HG03060 (cell line): ENCODE measurements around the gene ADA.
A peak's percentile ranks its signal among the peaks of the same experiment; 100 is the strongest.

Source experiments
- ATAC-seq: cut with Tn5 transposase; IDR thresholded peaks from one replicate; pipeline ENCODE4 v1.9.1; 2021; ENCODE audit warnings: low read depth, moderate number of reproducible peaks; ENCODE audit not compliant: unreplicated experiment

Gene ADA

DNA sequence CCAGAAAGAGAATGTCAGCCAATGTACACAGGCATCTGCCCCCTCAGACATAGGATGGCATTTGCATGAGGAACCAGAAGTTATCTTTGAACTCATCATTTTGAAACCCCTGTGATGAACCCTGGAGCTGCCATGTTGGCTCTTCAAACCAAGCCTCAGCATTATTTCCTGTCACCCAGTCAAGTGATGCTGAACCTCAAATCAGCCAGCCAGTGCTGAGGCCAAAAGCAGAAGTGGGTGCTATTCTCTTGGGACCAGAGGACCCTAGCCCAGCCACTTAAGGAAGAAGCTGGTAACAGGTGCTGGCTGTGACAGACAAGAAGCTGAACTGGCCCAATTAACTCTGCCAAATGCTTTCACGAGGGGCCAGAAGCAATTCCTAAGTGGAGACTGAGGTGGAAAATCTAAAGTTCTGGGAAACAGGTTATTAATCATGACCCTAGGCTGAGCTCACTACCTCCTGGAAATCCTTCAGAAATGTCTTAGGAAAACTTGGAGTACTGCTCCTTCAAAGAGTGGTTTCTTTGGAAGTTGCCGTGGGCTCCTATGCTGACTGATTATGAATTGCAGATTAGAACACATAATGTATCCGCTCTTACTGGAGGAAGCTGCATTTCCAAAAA, 65.1 kb downstream of the ADA start:
- peak; percentile 64 for ATAC-seq

DNA sequence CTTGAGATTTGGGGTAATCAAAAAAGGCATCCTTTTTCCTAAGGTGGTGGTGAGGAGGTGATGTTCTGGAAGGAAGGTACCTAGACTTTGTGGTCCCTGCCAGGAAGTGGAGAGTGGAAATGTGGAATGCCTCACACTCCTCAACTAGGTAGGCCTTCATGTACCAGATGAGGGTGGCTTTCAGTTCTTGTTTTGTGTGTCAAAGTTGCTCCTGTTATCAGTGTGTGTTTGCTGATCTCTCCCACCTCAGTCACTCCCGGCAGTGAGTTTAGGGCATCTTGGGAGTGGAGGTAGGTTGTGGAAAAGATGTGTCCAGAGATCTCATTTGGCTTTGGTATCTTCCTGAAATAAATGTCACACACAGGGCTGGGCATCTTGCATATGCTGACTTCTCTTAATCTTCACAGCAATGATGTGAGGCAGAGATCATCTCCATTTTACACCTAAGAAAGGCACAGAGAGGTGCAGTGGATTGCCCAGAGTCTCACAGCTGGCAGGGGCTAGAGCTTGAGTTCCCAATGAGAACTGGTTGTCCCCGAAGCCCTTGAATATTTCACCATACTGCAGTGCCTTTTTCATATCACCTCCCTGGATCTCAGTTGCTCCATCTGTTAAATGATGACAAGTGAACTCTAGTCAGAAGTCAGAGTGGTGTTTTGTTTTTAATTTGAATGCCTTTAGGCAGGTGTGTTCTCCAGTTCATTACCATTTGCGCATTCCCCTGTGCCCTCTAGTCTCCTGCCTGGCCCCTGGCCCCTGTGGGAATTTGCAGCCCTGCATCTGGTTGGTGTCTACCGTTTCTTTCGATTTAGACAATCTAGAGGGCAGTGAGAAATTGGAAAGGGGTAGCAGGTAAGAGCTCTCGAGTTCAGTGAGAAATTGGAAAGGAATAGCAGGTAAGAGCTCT, 66.2 kb downstream of the ADA start:
- no peak for ATAC-seq

DNA sequence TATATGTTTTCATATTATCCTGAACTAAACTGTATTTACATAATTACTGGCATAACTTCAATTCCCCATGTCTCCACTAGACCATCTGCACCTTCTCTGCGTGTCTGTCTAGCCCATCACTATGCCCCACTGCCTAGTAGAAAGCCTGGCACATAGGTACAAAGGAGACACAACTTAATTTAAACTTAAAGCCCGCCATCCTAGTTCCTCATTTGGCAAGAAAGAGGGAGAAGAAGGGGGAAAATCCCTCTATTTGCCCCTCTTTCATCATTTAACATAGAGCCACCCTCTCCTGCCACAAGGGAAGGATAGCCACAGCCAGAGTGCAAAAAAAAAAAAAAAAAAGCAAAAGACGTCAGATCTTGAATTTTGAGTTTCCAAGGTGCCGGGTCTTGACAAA, 67.3 kb downstream of the ADA start:
- no peak for ATAC-seq

DNA sequence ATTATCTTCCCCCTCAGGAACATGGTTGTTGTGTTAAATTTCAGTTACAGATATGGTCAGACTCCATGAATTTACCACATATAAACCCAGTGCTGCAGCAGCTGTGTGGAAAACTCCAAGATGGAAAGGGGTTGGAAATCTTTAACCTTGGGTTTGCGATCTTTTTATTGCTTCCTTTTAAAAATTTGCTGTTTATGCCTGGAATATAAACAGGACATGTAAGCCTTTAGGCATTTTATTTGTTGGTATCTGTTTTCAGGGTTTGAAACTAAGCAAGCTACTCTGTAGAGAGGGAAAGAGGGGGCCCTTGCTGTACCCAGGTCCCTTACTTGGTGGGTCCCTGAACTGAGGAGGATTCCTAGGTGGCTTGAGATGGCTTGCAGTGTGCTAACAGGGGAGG, 68.3 kb downstream of the ADA start:
- no peak for ATAC-seq

DNA sequence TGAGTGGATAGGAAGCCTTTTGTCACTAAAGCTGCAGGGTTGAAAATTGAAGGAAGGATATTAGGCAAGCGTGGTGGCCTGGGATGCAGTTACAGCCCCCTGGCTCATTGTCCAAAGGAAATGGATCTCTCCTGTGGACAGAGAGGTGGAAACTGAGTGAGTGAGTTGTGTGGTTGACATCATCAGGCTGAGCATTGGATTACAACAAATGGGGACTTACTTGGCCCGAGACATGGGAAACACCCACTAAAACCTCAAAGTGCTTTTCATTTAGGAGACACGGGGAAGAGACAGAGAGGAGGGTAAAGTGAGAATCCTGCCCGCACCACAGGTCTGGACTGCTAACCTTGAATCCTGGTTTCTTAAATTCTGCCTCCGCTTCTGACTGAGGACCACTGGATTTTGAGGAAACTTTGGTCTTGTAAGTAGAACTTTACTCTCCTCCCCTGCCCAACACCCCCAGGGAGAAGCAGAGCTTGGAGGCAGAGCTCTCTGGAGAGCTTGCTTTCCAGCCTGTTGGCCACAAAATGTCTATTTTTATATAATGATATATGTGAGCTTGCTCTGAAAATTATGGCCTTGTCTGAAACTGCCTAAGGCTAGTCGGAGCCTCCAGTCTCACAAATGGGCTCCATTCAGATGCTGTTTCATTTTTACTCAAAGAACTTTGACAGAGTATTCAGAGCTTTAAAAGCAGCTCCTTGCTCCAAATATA, 69.0 kb downstream of the ADA start, which contains the start of gene PKIG:
Gene PKIG, plus strand, starts transcription at position 269 of the 715 bp plus-strand sequence. CDS start 31,978 bp downstream, outside the sequence.
- no peak for ATAC-seq

DNA sequence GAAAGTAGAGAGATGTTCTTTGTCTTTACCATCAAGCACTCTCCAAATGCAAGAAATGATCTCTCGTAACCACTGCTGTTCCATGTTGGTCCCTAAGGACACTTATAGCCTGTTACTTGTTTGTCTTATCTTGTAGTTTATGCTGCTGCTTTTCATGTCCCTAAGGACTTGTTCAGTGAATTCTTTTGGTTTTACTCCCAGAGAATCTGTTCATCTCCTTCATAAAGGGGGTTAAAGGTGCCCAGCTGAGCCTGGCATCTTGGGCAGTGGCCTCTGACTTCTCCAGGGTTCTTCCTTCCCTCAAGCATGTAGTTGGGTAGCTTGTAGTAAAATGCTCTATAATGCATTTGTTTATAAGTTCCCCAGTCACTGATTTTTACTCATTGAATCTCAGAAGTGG, 70.0 kb downstream of the ADA start:
- ATAC-seq: no peak

DNA sequence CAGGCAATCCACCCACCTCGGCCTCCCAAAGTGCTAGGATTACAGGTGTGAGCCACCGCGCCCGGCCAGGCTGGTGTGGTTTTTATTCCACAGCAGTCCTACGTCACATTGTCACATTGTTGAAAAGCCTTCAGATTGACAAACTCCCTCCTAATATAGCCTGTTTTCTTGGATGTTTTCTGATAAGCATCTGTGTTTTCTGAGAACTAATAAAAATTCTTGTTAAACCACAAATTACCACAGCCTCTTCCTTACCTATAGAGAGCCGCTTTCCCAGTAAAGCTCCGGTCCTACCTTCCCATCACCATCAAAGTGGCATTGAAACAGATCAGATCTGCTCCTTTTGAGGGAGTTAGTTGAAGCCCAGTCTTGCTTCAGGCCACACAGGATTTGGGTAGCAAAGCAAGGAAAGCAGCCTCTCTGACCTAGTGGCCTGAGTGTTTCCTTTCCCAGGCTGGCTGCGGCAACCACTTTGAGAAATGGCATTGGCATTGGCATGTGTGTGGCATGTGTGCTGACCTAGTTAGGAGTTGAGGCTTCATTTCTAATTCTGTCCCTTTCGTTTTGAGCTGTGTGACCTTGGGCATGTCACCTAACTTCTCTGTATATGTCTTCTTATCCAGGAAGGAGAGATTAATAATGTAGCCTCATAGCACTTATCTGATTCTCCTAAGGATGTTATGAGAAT, 70.8 kb downstream of the ADA start:
- ATAC-seq: no peak

DNA sequence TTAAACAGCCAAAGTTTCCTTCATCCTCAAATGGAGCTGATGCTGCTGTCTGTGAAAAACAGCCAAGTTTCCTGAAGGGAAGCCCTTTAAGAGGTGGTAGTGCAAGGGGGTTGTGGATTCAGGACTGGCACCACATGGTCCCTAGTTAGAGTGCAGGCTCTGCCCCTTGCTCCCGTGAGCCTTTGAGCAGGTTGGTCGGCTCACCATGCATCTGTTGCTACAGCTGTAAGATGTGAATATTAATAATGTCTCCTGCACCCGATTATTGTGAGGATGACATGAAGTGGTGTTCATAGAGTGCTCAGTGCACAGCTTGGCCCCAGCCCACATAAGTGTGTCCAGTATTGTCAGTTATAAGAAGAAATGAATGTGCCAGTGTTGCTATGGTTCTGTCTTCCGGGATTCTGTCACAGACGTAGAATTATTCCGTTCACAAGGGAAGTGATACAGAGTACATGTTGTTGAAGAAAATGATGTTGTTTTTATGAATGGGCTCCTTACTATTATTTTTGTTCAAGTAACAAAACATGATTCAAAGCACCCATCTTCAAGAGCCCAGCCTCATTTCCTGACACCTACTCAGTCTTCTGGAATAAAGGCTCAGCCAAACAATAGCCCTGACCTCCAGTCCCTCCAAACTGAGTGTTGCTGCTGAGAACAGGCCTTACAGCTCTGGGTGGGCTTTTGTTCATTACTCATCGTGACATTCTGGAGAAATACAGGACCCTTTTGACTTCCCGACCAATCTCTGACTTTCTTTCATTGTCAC, 72.0 kb downstream of the ADA start:
- ATAC-seq: no peak

DNA sequence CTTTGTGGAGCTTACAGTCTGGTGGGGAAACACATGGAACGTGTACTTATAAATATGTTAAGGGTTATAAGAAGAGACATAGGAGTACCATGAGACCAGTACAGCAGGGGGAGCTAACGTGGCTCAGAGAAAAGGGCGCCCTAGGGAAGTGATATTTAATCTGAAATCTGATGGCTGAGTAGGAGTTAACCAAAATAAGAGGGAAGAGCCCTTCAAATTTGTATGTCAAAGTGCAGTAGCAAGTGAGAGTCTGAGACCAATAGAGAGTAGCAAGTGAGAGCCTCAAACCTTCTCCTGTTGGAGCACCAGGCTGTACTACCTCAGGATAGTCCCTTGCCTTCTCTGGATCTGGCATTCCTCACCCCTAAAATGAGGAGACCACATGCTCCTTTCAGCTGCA, 75.2 kb downstream of the ADA start:
- ATAC-seq: no peak

DNA sequence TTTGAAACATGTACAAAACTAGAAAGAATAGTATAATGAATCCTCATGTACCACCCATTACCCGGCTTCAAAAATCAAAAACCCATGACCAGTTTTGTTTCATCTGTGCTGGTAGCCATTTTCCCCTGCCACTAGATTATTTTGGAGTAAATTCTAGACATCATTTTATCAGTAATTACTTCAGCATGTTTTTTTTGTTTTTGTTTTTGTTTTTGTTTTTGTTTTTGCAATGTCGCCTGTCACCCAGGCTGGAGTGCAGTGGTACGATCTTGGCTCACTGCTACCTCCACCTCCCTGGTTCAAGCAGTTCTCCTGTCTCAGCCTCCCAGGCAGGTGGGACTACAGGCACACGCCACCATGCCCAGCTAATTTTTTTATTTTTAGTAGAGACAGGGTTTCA, 77.1 kb downstream of the ADA start:
- ATAC-seq: no peak

DNA sequence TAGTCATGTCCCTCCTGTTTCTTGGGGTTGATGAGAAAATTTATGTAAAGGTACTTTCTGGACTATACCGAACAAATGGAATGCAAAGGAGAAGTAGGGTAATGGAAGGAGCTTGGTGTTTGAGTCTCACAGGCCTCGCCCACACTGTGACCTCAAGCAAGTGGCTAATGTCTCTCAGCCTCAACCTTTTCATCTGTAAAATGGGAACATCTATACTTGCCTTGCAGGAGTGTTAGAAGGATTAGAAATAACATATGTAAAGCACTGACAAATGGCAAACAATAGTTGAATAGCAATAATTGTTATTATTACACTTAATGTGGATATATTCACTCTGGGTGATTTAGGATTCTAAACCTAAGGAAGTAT, 78.0 kb downstream of the ADA start:
- ATAC-seq: no peak

DNA sequence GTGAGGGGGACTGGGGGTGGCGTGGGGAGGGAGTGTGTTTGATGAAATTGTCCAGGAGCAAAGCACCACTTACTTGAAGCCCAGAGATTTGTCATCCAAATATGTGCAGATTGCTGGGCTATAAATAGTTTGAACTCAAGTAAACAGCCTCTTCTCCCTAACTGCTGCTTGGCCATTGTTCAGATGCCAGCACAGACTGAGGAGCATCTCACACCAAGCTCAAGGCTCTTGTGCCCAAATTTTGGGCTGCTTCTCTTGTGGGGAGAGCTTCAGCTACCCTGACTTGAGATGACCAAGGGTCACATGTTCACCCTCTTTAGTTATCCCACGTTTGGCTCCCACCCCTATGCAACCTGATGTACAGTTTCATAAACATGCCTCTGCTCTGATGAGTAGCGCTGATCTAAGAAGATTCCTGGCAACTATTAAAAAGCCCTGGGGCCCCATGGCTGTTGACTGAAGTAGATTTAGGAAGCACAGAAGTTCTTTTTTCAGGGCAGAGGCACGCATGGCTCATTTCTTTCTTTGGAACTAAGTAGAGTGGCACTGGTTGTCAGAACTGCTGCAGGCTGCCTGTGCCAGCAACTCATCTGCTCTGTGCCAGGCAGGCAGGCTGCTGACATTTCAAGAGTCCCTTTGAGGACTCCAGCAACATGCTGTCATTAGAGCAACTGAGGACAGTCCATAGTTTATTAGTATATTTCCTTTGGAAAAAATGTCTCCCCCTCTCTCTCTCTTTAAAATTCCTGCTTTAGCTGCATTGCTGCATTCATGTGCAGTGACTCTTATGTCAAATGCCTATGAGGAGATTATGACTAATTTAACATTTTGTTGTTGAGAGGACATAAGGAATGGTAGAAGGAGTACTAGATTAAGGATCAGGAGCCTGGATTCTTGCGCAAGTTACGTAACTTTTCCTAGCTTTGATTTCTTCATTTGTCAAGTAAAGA, 78.7 kb downstream of the ADA start:
- ATAC-seq: no peak

DNA sequence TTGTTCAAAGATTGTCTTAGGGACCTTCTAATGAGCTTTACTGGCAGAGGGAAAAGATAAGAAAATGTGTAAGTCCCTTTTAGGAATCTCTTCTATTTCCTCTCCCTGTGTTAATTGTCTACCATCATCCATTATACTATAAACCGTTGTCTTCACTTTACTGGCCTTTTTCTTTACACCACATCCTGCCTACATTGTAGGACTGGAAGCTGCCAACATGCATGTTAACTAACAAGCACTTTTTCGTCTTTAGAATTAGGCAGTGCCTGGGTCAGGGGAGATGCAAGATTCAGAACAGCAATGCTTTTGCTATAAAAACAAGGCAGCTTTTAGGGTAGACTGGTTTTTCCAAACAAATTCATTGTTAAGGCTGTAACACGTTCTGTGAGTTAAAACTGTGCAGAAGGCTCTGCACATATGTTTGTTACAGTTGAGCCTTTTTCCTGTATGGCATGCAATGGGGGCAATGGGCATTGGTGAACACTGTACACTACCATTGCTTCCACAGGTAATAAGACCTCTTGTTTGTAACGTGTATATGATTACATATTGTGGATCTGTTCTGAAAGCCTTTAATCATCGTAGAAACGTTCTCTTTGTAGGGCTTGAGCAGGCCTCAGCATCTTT, 80.0 kb downstream of the ADA start:
- ATAC-seq: no peak

DNA sequence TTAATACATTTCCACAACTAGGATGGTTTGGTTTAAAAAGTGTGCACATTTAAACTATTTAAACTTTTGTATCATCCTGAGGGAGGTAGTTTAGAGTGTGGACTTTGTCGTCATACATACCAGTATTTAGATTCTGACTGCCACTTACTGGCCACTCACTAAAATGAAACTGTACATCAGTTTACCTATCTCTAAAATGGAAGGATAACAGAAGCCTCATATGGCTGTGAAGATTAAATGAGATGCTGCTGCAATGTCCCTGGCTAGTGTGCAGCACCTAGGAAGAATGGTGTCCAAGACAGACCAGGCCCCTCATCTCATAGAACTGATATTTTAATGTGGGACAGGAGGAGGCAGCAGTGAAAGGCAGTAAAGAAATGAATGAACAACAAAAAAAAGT, 81.1 kb downstream of the ADA start:
- no peak for ATAC-seq
